OCI-LY7 (cell line): ENCODE results near the gene FRG2C. TPM values are rescaled to one million over a fixed set of nuclear protein-coding genes. Genes with fewer than 3 reads are reported as not detected.
A peak's percentile ranks its signal among the peaks of the same experiment; 100 is the strongest.
"Not testable (repeated sequence)": the region's sequence is repeated elsewhere in the genome, so short reads cannot be mapped to it uniquely, and the experiment has no call there.

ENCODE experiments used
- Bru-seq: library from RNA; stranded (reverse); fragments of 400-500 nt; gene quantifications from one replicate; lab custom pipeline; 2021; lab: Mats Ljungman, UMichigan
- BruChase-seq, 2 experiments: library from RNA; stranded (reverse); fragments of 400-500 nt; gene quantifications; one replicate each; lab custom pipeline; 2021; lab: Mats Ljungman, UMichigan
- BruUV-seq: library from RNA; stranded (reverse); fragments of 400-500 nt; replicated peaks from 2 replicates; lab custom pipeline; 2021; lab: Mats Ljungman, UMichigan
- CTCF ChIA-PET: fragments of 300-600 bp; sonication (Branson Sonifier 250); formaldehyde crosslinking; loops from one replicate; lab custom pipeline; 2022; ENCODE audit warnings: antibody characterized with exemption; ENCODE audit not compliant: unreplicated experiment; lab: Charles Lee
- POLR2A ChIA-PET: fragments of 300-600 bp; sonication (Branson Sonifier 250); formaldehyde crosslinking; loops from one replicate; lab custom pipeline; 2022; ENCODE audit warnings: antibody characterized with exemption; lab: Charles Lee
- DNase-seq: peaks from one replicate; pipeline ENCODE4 v3.0.0-alpha.2; 2015; ENCODE audit warnings: low spot score
- H2AFZ ChIP-seq: fragments of 200-600 bp; sonication (generic), shearing (Covaris generic); 2 replicates; pipeline ENCODE4 v1.6.1; 2014; ENCODE audit warnings: mild to moderate bottlenecking, antibody characterized with exemption, low read length, moderate library complexity
- H3K27ac ChIP-seq: fragments of 200-600 bp; sonication (generic); 2 replicates; pipeline ENCODE4 v1.5.1; 2014; ENCODE audit warnings: mixed run types, low read depth, mild to moderate bottlenecking, moderate library complexity, low read length, inconsistent platforms; ENCODE audit not compliant: poor library complexity, severe bottlenecking
- H3K36me3 ChIP-seq: fragments of 200-600 bp; sonication (generic); 2 replicates; pipeline ENCODE4 v1.6.1; 2014; ENCODE audit warnings: mild to moderate bottlenecking, antibody characterized with exemption, low read length, moderate library complexity, mixed read lengths; ENCODE audit not compliant: insufficient read depth
- H3K4me1 ChIP-seq: fragments of 200-600 bp; sonication (generic); 2 replicates; pipeline ENCODE4 v1.5.1; 2014; ENCODE audit warnings: mild to moderate bottlenecking, low read length; ENCODE audit not compliant: insufficient read depth, poor library complexity, severe bottlenecking
- H3K4me2 ChIP-seq: fragments of 200-600 bp; sonication (generic); 2 replicates; pipeline ENCODE4 v1.6.1; 2014; ENCODE audit warnings: mild to moderate bottlenecking, low read length
- H3K4me3 ChIP-seq: fragments of 200-600 bp; sonication (generic); 2 replicates; pipeline ENCODE4 v1.5.1; 2014; ENCODE audit warnings: mild to moderate bottlenecking, low read depth, low read length; ENCODE audit not compliant: poor library complexity, severe bottlenecking
- H3K79me2 ChIP-seq: fragments of 200-600 bp; sonication (generic); 2 replicates; pipeline ENCODE4 v1.6.1; 2016; ENCODE audit warnings: low read depth, mild to moderate bottlenecking, low read length, moderate library complexity, mixed read lengths; ENCODE audit not compliant: insufficient read depth
- H3K9me2 ChIP-seq: fragments of 200-600 bp; sonication (generic); 2 replicates; pipeline ENCODE4 v1.6.1; 2016; ENCODE audit warnings: mild to moderate bottlenecking, low read length, mixed read lengths; ENCODE audit not compliant: insufficient read depth
- H3K9me3 ChIP-seq: fragments of 200-600 bp; sonication (generic); 2 replicates; pipeline ENCODE4 v1.6.1; 2014; ENCODE audit warnings: mild to moderate bottlenecking, mixed run types, low read length, mixed read lengths
- H4K20me1 ChIP-seq: fragments of 200-600 bp; sonication (generic); 2 replicates; pipeline ENCODE4 v1.6.1; 2014; ENCODE audit warnings: mild to moderate bottlenecking, antibody characterized with exemption, low read length, moderate library complexity, mixed read lengths; ENCODE audit not compliant: insufficient read depth
- intact Hi-C: fragments of 100-400 bp; cut with micrococcal nuclease; formaldehyde crosslinking; loops from one replicate; pipeline ENCODE4 v1.10.0; 2022; ENCODE audit not compliant: unreplicated experiment
- long read RNA-seq: library from polyadenylated mRNA; stranded (forward); transcript quantifications from one replicate; pipeline ENCODE4 v2.0.0, GENCODE V29; 2022
- total RNA-seq, 2 experiments: library from RNA; depleted of rRNA in 1 of 2; stranded (reverse); fragments of >200 nt in 1 of 2; shearing (Covaris generic) in 1 of 2; gene quantifications; 2 replicates each; pipeline ENCODE4 v1.2.3, GENCODE V29; 2014 to 2022
- TF ChIP-seq, protein P1 (sequence below): fragments of 200-600 bp; sonication (generic); conservative IDR thresholded peaks from 2 replicates; pipeline ENCODE4 v1.5.1; 2014; ENCODE audit warnings: mild to moderate bottlenecking, antibody characterized with exemption, low read length, moderate library complexity, mixed read lengths

Gene FRG2C
- total RNA-seq (2014; rRNA removed; shearing (Covaris generic)) = not detected in 2 replicates
- not detected in 2 replicates for total RNA-seq (2022)
- Bru-seq, nascent RNA = not detected
- BruChase-seq, experiment 1, labeled RNA remaining after a 6-hour chase = not detected
- not detected for BruChase-seq, experiment 2, labeled RNA remaining after a 2-hour chase
- long read RNA-seq = 0 reads

DNA sequence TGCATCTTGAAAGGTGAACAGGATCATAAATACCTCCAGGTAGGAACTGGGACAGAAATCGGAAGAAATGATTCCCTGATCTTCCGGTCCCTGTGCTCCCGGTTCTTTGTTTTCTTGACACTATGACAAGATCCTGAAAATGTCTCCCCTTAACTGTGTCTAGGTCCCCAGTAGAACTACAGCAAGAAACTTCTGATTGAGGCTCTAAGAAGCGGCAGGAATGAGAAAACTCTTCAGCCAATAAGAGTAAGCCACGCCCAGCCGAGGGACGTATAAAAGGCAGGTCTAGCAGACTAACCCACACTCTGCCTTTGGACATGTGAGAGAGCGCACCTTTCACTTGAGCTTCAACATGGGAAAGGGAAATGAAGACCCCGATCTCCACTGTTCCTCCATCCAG, at the start of gene FRG2C:
FRG2C (plus strand) TSS at position 301 of the 400 bp plus-strand sequence; CDS start at position 353, 52 bp downstream.
- H2AFZ ChIP-seq, H3K4me2 ChIP-seq, H3K9me3 ChIP-seq, H3K9me2 ChIP-seq, intact Hi-C loops, H4K20me1 ChIP-seq, H3K36me3 ChIP-seq, H3K79me2 ChIP-seq, DNase-seq, BruUV-seq, H3K27ac ChIP-seq, H3K4me3 ChIP-seq, H3K4me1 ChIP-seq, POLR2A ChIA-PET, CTCF ChIA-PET: not testable (repeated sequence)

DNA sequence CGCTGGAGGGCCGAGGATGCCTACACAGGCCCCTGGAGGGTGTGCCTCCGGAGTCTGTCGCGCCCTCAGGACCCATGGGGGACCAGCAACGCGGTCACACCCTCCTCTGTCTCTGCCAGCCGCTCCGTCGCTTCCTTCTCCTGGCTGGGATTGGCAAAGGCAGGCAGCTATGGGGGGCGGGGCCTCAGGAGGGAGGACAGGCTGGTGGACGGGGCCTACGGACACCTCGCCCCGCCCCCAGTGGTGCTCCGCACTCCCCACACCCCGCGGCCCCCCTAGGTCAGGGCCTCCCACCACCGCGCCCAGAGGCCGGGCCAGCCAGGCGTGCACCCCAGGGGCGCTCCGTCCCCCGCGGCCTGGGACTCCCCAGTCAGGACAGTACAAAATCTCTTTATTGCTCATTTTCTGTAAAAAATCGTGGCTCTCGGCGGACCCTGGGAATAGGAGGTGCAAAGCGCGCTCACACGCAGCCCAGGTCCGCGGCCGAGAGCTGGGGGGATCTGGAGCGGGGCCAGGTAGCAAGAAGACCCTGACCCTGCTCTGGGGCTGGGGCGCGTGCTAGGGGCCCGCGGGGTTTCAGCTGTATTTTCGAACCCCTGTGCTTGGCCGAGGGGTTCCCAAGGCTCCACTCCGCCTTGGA, 45.3 kb upstream of the FRG2C start:
- POLR2A ChIA-PET = not testable (repeated sequence)

DNA sequence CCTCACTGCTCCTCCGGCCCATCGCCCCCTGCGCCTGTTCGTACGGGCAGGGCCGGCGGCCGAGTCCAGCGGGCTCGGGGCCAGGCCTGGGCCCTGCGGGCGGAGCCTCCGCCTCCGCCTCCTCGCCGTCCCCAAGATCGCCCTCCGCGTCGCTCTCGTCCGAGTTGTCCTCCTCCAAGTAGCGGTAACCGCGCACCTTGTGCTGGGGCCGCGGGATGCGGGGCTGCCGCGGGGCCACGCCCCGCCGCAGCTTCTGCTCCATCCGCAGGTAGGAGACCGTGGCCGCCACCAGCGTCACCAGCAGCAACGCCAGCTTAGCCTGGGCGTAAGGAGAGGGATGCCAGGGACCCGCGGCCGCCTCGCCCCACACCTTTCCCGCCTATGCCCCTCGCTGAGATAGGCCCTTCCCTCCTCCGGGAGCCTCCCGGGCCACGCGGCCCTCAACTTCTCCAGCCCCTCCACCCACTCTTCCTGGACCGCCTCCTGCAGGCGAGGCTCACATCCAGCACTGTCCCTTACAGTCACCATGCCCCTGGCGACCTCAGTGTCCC, 44.6 kb upstream of the FRG2C start:
- H3K4me1 ChIP-seq = peaks cover 10% of the 10 kb centered on the region
- H2AFZ ChIP-seq, H3K4me2 ChIP-seq, intact Hi-C loops, H3K9me3 ChIP-seq, H3K9me2 ChIP-seq, H3K4me3 ChIP-seq, H4K20me1 ChIP-seq, H3K79me2 ChIP-seq, POLR2A ChIA-PET, BruUV-seq, DNase-seq, H3K27ac ChIP-seq, H3K36me3 ChIP-seq, CTCF ChIA-PET: not testable (repeated sequence)

More for the DNA sequence above, 45.3 kb upstream of the FRG2C start:
- H3K36me3 ChIP-seq, H3K9me2 ChIP-seq, CTCF ChIA-PET, H3K4me2 ChIP-seq, H4K20me1 ChIP-seq, DNase-seq, intact Hi-C loops, H3K4me3 ChIP-seq, H3K9me3 ChIP-seq, H3K79me2 ChIP-seq, H2AFZ ChIP-seq, BruUV-seq, H3K27ac ChIP-seq: not testable (repeated sequence)
- peaks cover 10% of the 10 kb centered on the region for H3K4me1 ChIP-seq

DNA sequence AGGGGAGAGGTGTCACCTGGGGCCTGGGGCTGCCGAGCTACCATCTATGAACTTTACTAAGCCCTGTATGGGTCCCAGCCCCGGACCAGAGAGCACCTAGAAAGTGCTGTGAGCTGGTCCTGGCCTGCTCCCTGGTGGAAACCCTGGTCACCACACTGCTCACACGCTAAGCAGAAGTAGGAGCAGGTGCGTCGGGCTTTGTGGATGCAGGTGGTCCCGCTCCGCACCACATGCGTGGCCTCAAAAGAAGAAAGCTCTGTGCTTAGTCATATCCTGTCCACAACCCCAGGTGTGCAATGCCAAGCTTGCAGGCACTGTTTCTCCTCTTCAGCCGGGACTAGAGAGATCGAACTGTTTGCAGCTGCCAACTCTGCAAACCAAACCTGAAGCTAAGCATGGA, 42.4 kb upstream of the FRG2C start:
- H3K27ac ChIP-seq, H3K79me2 ChIP-seq, intact Hi-C loops, BruUV-seq, H3K4me3 ChIP-seq, POLR2A ChIA-PET, H3K36me3 ChIP-seq, H2AFZ ChIP-seq, H3K9me2 ChIP-seq, H3K9me3 ChIP-seq, H3K4me2 ChIP-seq, H4K20me1 ChIP-seq: not testable (repeated sequence)
- CTCF ChIA-PET = interaction anchor here (0.6 kb wide), 1 partner anchor 448 kb away, joined by 3 read pairs; no protein-coding TSS in a partner anchor
- peaks cover 10% of the 10 kb centered on the region for H3K4me1 ChIP-seq
- TF ChIP-seq, protein P1, sequence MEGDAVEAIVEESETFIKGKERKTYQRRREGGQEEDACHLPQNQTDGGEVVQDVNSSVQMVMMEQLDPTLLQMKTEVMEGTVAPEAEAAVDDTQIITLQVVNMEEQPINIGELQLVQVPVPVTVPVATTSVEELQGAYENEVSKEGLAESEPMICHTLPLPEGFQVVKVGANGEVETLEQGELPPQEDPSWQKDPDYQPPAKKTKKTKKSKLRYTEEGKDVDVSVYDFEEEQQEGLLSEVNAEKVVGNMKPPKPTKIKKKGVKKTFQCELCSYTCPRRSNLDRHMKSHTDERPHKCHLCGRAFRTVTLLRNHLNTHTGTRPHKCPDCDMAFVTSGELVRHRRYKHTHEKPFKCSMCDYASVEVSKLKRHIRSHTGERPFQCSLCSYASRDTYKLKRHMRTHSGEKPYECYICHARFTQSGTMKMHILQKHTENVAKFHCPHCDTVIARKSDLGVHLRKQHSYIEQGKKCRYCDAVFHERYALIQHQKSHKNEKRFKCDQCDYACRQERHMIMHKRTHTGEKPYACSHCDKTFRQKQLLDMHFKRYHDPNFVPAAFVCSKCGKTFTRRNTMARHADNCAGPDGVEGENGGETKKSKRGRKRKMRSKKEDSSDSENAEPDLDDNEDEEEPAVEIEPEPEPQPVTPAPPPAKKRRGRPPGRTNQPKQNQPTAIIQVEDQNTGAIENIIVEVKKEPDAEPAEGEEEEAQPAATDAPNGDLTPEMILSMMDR = 0 out of 2 replicates have a peak, but pooled peaks have one; percentile 24
- peak; percentile 65 for DNase-seq

DNA sequence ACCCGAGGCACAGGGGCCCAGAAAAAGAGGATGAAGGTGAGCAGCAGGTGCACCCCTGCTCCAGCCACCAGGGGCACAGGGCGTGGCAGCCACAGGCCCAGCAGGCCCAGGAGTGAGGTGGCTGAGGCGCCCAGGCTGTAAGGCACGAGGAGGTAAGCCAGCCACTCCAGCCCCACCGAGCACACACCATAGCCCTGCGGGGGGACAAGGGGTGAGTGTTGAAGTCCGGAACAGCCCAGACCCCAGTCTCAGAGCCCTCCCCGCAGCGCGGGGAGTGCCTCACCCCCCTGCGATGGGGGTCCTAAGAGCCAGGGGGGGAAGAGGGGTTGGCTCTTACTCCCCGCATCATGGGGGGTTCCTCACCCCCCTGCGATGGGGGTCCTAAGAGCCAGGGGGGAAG, 40.5 kb upstream of the FRG2C start:
- H4K20me1 ChIP-seq, H2AFZ ChIP-seq, BruUV-seq, intact Hi-C loops, H3K9me2 ChIP-seq, POLR2A ChIA-PET, H3K4me3 ChIP-seq, H3K79me2 ChIP-seq, DNase-seq, CTCF ChIA-PET, H3K27ac ChIP-seq, H3K4me2 ChIP-seq, H3K9me3 ChIP-seq, H3K36me3 ChIP-seq: not testable (repeated sequence)
- H3K4me1 ChIP-seq = peaks cover 10% of the 10 kb centered on the region
